Fibroblast of lung (primary cell): ENCODE data around the gene TPD52L2. TPM values are rescaled to one million over a fixed set of nuclear protein-coding genes. Genes with fewer than 3 reads are reported as not detected.
"Not testable (repeated sequence)": the region's sequence is repeated elsewhere in the genome, so short reads cannot be mapped to it uniquely, and the experiment has no call there.

ENCODE experiments used
- DNase-seq, 2 donors: peaks; one replicate each; pipeline versions ENCODE4 v3.0.0 to v3.0.0-alpha.2; 2010; ENCODE audit warnings: low read depth in 2 of 2
- H2AFZ ChIP-seq: 2 replicates; pipeline ENCODE4 v1.5.1; 2012; ENCODE audit warnings: low read length, control low read depth, inconsistent platforms
- H3K27ac ChIP-seq: 2 replicates; pipeline ENCODE4 v1.5.1; 2011; ENCODE audit warnings: low read length, control low read depth; ENCODE audit not compliant: insufficient read depth
- H3K27me3 ChIP-seq: 2 replicates; pipeline ENCODE4 v1.5.1; 2011; ENCODE audit warnings: mild to moderate bottlenecking, low read length; ENCODE audit not compliant: control insufficient read depth, insufficient read depth
- H3K36me3 ChIP-seq: 2 replicates; pipeline ENCODE4 v1.5.1; 2011; ENCODE audit warnings: low read length; ENCODE audit not compliant: control insufficient read depth, insufficient read depth
- H3K4me1 ChIP-seq: 2 replicates; pipeline ENCODE4 v1.5.1; 2011; ENCODE audit warnings: low read length; ENCODE audit not compliant: control insufficient read depth, insufficient read depth; ENCODE audit errors: extremely low read depth
- H3K4me2 ChIP-seq: 2 replicates; pipeline ENCODE4 v1.5.1; 2011; ENCODE audit warnings: low read length, control low read depth; ENCODE audit not compliant: insufficient read depth; ENCODE audit errors: extremely low read depth
- H3K4me3 ChIP-seq, 4 experiments: fragments of 200-600 bp in 1 of 4; sonication (generic) in 1 of 4; replicated peaks in 1 of 4; 2 replicates each; pipeline ENCODE4 v1.5.1; 2011 to 2016; ENCODE audit warnings: low read length in 4 of 4, low read depth in 3 of 4, mild to moderate bottlenecking in 3 of 4, control low read depth in 2 of 4, inconsistent platforms in 1 of 4, mixed read lengths in 1 of 4; ENCODE audit not compliant: insufficient read depth in 1 of 4; ENCODE audit errors: control extremely low read depth in 1 of 4
- H3K79me2 ChIP-seq: 2 replicates; pipeline ENCODE4 v1.5.1; 2012; ENCODE audit warnings: mild to moderate bottlenecking, low read length, inconsistent platforms; ENCODE audit not compliant: control insufficient read depth, insufficient read depth
- H3K9ac ChIP-seq: 2 replicates; pipeline ENCODE4 v1.5.1; 2011; ENCODE audit warnings: mild to moderate bottlenecking, low read length, control low read depth; ENCODE audit not compliant: insufficient read depth
- H3K9me3 ChIP-seq: 2 replicates; pipeline ENCODE4 v1.5.1; 2012; ENCODE audit warnings: low read depth, low read length; ENCODE audit not compliant: control insufficient read depth, insufficient read depth
- H4K20me1 ChIP-seq: 2 replicates; pipeline ENCODE4 v1.5.1; 2011; ENCODE audit warnings: low read length; ENCODE audit not compliant: control insufficient read depth, insufficient read depth; ENCODE audit errors: extremely low read depth
- EZH2 ChIP-seq: IDR thresholded peaks from 2 replicates; pipeline ENCODE4 v1.5.1; 2012; ENCODE audit warnings: low read length, control low read depth, mild to moderate bottlenecking; ENCODE audit errors: missing control alignments
- polyA plus RNA-seq, 2 donors: library from polyadenylated mRNA; depleted of rRNA in 1 of 2; stranded (reverse) in 1 of 2; unstranded in 1 of 2; fragments of >200 nt; gene quantifications; 2 replicates each; pipeline ENCODE4 v1.2.1, GENCODE V29; 2011 to 2012; ENCODE audit warnings: missing spikeins in 1 of 2
- total RNA-seq: library from RNA; depleted of rRNA; stranded (reverse); fragments of >200 nt; gene quantifications from 2 replicates; pipeline ENCODE4 v1.2.1, GENCODE V29; 2014
- TF ChIP-seq, protein P1 (sequence below), 2 donors: IDR thresholded peaks in 1 of 2; conservative IDR thresholded peaks in 1 of 2; 1 replicate in 1 of 2; 2 replicates in 1 of 2; pipeline ENCODE4 v1.5.1; 2011 to 2012; ENCODE audit warnings: low read length in 2 of 2, control low read depth in 1 of 2, inconsistent platforms in 1 of 2, low read depth in 1 of 2, mild to moderate bottlenecking in 1 of 2

The TPD52L2 gene
- total and polyA plus RNA-seq, 2 donors (not counting 1 experiment from before 2014, with no cell fraction given), result 123 to 212 TPM

GRCh38 chr20:63924241-63924640 is 59.2 kb downstream of the TPD52L2 start:
- no peaks in the 10 kb centered on the region for H4K20me1 ChIP-seq
- no peak overlapping the region for H2AFZ ChIP-seq
- H3K9me3 ChIP-seq, result no peaks in the 10 kb centered on the region
- no peak overlapping the region for H3K4me2 ChIP-seq
- peaks cover 32% of the 10 kb centered on the region for H3K79me2 ChIP-seq
- H3K9ac ChIP-seq, result no peak overlapping the region
- H3K4me1 ChIP-seq, result no peaks in the 10 kb centered on the region
- H3K27ac ChIP-seq, result no peak overlapping the region
- DNase-seq, result no peak
- H3K27me3 ChIP-seq, result no peaks in the 10 kb centered on the region
- TF ChIP-seq, protein P1, sequence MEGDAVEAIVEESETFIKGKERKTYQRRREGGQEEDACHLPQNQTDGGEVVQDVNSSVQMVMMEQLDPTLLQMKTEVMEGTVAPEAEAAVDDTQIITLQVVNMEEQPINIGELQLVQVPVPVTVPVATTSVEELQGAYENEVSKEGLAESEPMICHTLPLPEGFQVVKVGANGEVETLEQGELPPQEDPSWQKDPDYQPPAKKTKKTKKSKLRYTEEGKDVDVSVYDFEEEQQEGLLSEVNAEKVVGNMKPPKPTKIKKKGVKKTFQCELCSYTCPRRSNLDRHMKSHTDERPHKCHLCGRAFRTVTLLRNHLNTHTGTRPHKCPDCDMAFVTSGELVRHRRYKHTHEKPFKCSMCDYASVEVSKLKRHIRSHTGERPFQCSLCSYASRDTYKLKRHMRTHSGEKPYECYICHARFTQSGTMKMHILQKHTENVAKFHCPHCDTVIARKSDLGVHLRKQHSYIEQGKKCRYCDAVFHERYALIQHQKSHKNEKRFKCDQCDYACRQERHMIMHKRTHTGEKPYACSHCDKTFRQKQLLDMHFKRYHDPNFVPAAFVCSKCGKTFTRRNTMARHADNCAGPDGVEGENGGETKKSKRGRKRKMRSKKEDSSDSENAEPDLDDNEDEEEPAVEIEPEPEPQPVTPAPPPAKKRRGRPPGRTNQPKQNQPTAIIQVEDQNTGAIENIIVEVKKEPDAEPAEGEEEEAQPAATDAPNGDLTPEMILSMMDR (conservative IDR thresholded peaks at IDR 0.05 in 1 of 2, IDR thresholded peaks at IDR 0.05 in 1 of 2; ENCODE audit: low read depth in 1 of 2, low read length in 2 of 2), result no peak
- TF ChIP-seq EZH2, result no peak
- no peak overlapping the region for H3K4me3 ChIP-seq
- H3K36me3 ChIP-seq, result peaks cover 7% of the 10 kb centered on the region

DNA sequence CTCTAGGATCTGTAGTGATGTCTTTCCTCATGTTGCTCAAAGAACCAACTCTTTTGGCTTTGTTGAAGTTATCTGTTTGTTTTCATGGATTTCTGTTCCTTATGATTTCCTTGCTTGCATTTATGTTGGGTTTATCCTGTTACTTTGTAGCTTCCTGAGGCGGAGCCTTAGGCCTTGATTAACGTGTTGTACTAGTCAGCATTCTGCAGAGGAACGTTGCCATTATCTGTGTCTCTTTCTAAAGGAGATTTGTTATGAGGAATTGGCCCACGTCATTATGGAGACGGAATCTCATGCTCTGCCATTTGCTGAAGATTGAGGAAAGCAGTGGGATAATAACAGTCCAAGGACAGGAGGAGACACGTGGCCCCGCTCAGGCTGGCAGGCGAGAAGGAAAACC is 61.2 kb downstream of the TPD52L2 start:
- no peak overlapping the region for H3K27ac ChIP-seq
- no peak for DNase-seq
- H3K4me2 ChIP-seq, result no peak overlapping the region
- no peaks in the 10 kb centered on the region for H3K9me3 ChIP-seq
- H3K27me3 ChIP-seq, result no peaks in the 10 kb centered on the region
- no peak overlapping the region for H2AFZ ChIP-seq
- H3K4me3 ChIP-seq, result no peak overlapping the region
- peaks cover 28% of the 10 kb centered on the region for H3K79me2 ChIP-seq
- no peaks in the 10 kb centered on the region for H4K20me1 ChIP-seq
- no peaks in the 10 kb centered on the region for H3K4me1 ChIP-seq
- H3K36me3 ChIP-seq, result peaks cover 11% of the 10 kb centered on the region
- H3K9ac ChIP-seq, result no peak overlapping the region
- TF ChIP-seq, protein P1 (conservative IDR thresholded peaks at IDR 0.05 in 1 of 2, IDR thresholded peaks at IDR 0.05 in 1 of 2; ENCODE audit: low read depth in 1 of 2, low read length in 2 of 2), result no peak
- no peak for TF ChIP-seq EZH2

- Histone ChIP-seq H3K79me2 (peaks cover 19% of the 10 kb centered on the region), H3K27me3 (no peaks in the 10 kb centered on the region), H2AFZ (no peak overlapping the region), H3K4me2 (no peak overlapping the region), H3K9me3 (no peaks in the 10 kb centered on the region), H3K4me1 (no peaks in the 10 kb centered on the region), H3K36me3 (peaks cover 21% of the 10 kb centered on the region), H3K9ac (no peak overlapping the region), H4K20me1 (no peaks in the 10 kb centered on the region), H3K4me3 (no peak overlapping the region), H3K27ac (no peak overlapping the region)
- no peak for DNase-seq
- TF ChIP-seq, protein P1 (conservative IDR thresholded peaks at IDR 0.05 in 1 of 2, IDR thresholded peaks at IDR 0.05 in 1 of 2; ENCODE audit: low read depth in 1 of 2, low read length in 2 of 2), result no peak
- no peak for TF ChIP-seq EZH2
Observed at GRCh38 chr20:63929071-63929470, 64.0 kb downstream of the TPD52L2 start.

GRCh38 chr20:63929473-63929883 is 64.4 kb downstream of the TPD52L2 start:
- not testable (repeated sequence) for H4K20me1 ChIP-seq
- peaks cover 15% of the 10 kb centered on the region for H3K79me2 ChIP-seq

More at GRCh38 chr20:63929473-63929883, 64.4 kb downstream of the TPD52L2 start:
- H3K36me3 ChIP-seq, result peaks cover 21% of the 10 kb centered on the region
- not testable (repeated sequence) for H3K27me3 ChIP-seq, H3K9me3 ChIP-seq, H2AFZ ChIP-seq, H3K27ac ChIP-seq, H3K4me2 ChIP-seq, H3K4me1 ChIP-seq, DNase-seq, H3K4me3 ChIP-seq, H3K9ac ChIP-seq
